GM19438 (cell line): ENCODE results near the gene CHMP6.

Experiments
- ATAC-seq: cut with Tn5 transposase; IDR thresholded peaks from one replicate; pipeline ENCODE4 v1.9.1; 2021; ENCODE audit warnings: low read depth; ENCODE audit not compliant: unreplicated experiment

Gene CHMP6

DNA sequence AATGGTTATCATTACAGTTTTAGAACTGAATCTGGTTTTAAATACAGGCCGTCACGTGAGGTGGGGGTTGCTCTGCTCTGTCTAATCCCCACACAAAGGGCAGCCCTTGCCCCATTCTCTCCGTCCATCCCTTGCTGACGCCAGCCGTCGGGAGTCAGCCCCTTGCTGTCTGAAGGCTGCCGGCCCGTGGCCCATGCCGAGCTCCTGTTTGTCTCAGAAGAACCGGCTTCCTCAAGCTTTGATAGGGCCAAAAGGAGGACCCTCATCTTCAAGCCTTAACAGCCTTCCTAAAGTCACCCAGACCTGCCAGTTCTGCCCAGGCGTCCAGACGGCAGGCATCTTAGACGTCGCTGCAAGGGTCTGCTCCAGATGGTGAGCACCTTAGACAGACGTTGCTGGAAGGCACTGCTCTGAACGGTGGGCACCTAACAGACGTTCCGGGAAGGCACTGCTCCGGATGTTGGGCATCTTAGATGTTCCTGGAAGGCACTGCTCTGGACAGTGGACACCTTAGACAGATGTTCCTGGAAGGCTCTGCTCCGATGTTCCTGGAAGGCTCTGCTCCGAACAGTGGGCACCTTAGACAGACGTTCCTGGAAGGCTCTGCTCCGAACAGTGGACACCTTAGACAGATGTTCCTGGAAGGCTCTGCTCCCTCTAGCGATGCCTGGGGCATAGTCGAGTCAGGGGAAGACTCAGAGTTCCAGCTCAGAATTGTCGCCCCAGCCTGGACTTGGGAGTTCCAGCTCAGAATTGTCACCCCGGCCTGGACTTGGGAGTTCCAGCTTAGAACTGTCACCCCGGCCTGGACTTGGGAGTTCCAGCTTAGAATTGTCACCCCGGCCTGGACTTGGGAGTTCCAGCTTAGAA is 35.1 kb upstream of the CHMP6 start:
- ATAC-seq, result no peak

DNA sequence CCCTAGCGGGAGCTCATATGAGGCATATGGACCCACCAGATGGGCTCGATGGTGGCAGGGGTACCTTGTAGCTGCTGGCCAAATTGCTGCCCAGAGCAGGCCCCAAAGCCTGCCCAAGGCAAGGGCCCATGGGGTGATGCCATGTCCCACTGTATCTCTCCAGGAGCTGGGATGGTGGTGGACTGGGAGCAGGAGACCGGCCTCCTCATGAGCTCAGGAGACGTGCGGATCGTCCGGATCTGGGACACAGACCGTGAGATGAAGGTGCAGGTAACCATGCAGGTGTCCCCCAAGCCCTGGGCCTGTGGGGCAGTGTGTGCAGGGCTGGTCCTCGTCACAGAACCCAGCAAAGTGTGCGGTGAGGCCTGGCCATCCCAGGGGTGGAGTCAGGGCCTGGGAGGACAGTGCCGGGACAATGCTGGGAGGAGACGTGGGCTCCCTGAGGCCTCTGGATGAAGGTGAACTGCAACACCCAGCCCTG is 34.1 kb upstream of the CHMP6 start:
- ATAC-seq, result no peak

DNA sequence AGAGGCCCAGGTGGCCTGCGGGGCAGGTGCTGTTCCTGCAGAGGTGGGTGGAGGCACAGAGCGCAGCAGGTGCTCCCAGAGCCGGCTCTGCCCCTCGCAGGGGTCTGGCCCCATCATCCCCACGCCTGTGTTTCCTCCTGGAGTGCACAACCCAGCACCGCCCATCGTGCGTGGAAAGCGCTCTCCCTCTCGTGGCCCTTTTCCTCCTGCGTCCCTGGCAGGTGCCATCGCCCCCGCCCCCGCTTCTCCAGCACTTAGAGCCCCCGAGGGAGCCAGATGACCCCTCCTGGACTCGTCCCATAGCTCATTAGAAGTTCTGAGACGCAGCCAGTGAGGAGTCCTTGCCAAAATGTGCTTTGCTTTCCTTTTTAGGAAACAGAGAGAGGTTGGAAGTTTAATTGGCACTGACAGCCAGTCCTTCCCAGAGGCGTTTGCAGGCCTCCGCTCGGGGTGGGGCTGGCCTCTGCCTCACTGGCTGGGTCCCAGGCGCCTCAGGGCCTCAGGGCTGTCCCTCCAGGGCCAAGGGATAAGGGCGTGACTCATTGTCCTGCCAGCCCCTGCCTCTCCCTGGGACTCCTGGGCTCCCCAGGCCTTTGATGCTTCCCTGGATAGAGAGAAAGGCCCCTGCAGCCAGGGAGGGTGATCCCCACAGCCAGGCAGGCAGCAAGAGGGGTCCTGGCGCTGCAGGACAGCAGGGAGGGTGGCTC is 32.2 kb upstream of the CHMP6 start:
- ATAC-seq, result no peak

DNA sequence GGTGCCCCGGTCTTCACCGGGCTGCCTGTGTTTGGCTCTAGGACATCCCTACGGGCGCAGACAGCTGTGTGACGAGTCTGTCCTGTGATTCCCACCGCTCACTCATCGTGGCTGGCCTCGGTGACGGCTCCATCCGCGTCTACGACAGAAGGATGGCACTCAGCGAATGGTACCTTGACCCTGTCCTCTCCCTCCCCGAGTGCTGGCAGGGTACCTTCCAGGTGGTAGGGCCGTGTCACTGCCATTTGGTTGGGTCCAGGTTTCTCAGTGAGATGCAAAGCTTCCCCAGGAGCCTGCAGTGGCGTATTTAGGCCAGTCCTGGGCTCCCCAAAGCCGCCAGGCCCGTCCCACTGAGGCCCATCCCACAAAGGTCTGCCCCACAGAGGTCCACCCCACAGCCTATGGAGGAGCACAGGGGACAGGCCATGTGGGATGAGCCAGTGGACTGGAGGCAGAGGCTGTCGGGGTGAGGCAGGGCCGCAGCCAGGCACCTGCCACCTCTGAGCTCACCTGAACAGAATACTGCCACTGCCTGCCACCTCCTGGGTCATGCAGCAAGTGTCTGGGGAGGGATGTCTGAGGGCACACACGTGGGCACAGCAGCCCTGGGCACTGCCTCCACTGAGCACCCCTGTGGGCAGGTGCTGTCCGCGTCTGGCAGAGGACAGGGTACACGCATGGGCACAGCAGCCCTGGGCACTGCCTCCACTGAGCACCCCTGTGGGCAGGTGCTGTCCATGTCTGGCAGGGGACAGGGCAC is 31.4 kb upstream of the CHMP6 start:
- no peak for ATAC-seq

DNA sequence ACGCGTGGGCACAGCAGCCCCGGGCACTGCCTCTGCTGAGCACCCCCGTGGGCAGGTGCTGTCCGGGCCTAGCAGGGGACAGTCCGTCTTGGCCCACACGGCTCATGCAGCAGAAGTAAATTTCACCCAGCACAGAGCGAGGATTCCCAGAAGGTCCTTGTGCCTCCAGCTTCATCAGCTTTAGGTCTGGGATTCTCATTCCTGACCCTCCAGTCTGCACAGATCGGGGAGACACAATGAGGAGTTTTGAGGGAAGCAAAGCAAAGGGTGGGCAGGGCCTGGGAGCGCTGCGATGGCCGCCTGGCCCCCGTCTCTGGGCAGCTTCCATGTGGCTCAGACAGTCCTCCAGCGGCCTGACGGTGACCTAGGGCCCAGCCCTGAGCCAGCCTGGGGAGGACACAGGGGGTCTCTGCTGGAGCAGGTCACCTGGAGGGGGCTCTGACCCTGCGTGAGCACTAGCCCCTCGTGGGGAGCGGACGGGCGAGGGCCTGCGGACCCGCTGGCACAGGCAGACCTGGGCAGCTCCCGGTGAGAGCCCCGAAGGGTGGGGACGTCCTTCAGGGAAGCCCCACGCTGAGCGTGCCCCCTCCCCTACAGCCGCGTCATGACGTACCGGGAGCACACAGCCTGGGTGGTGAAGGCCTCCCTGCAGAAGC is 30.7 kb upstream of the CHMP6 start:
- ATAC-seq, result no peak

DNA sequence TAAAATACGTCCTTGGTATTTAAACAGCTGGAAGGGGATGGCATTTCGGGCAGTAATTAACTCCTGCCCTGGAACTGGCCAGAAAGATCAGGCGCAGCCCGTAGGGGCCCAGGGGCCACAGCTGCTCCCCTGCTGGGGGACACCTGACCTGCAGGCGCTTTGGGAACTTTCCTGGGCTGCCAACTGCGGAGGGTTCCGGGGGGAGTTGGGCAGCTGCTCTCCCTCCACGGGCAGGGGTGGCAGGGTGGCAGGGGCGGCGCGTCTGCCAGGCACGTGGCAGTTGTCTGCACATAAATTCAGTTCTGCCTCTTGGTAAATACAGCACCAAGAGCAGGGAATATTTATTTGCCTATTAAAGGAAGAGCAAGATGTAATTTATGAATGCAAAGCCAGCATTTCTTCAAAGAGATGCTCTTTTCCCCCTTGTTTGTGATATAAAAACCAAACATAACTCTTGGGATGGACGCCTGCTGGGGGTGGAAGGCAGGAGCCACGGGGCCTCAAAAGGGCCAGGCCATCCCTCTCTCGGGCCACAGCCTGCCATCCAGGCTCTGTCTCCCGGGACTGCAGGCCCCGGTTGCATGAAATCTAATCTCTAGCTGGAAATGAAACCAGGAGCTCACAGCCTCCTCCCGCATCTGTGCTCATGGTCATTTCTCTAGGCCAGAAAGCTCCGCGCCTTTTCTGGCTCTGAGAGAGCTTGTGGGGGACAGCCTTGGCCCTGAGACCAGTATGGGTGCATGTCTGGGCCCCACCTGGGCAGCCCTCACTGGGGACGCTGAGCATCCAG is 29.9 kb upstream of the CHMP6 start:
- ATAC-seq, result no peak

DNA sequence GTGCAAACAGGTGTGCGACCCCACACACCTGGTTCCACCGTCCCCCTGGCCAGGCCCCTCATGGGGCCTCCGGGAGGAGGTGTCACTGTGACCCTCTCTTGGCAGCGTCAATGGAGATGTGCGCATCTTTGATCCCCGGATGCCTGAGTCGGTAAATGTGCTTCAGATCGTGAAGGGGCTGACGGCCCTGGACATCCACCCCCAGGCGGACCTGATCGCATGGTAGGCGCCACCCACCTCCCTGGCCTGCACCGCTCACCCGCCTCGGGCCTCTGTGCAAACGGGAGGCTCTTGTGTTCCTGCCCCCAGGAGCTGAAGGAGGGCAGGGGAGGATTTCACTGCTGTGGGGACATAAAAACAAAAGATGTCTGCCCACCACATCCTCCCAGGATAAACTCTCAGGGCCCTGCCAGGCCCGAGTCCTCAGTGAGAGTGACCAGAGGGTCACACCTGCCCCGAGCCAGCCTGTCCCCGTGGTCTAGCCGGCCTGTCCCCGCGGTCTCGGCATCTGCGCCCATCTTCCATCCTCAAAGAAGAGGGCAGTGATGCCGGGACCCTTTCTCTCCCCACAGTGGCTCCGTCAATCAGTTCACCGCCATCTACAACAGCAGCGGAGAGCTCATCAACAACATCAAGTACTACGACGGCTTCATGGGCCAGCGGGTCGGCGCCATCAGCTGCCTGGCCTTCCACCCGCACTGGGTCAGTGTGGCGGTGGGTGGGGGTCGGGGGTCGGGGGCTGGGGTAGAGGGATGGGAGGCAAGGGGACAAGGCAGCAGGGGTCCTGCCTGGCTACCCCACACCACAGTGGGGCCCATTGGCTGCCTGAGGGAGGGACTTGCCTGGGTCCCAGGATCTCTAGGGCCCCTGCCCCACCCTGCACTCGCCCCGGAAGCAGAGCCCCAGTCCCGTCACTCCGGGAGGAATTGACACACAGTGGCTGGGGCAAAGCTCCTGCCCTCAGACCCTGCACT is 29.0 kb upstream of the CHMP6 start:
- ATAC-seq, result no peak

DNA sequence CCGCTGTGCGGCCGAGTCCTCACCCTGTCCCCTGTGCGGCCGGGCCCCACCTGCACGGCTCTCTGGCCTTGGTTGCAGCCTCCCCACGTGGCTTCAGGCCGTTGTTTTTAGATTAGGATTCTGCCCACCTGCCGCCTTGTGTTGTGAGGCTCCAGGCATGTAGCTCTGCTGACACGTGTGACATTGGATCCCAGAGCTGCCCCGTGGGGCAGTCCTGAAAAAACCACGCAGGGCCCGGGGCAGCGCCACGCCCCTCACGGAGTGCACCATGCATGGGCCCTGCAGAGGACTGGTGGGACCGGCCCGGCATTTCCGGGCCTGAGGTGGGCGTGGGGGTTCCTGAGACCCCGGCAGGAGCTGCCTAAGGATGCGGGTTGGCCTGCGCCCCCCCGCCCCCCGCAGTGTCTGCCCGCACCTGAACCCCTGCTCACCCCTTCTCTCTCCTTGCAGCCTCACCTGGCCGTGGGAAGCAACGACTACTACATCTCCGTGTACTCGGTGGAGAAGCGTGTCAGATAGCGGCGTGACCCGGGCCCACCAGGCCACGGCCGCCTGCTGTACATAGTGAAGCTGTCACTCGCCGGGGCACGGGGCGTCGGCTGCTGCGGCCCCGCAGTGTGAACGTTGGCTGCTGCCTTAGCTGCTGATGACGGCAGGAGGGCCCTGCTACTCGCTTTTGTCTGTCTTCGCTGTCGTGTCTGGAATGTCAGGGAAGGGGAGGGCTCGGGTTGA is 27.7 kb upstream of the CHMP6 start:
- ATAC-seq, result no peak

DNA sequence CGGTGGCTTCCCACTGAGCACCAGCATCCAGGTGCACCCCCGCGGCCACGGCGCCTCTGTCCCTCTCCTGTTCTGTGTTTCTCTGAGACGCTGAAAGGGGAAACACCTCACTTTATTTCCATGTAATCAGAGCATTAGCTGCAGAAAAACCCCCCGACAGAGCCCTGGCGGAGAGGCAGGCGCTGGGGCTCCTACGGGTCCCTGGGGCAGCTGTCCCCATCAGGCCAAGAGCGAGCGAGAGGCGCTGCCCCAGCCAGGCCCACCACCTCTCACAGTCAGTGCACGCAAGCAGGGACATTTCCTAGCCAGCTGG is 27.1 kb upstream of the CHMP6 start:
- no peak for ATAC-seq

DNA sequence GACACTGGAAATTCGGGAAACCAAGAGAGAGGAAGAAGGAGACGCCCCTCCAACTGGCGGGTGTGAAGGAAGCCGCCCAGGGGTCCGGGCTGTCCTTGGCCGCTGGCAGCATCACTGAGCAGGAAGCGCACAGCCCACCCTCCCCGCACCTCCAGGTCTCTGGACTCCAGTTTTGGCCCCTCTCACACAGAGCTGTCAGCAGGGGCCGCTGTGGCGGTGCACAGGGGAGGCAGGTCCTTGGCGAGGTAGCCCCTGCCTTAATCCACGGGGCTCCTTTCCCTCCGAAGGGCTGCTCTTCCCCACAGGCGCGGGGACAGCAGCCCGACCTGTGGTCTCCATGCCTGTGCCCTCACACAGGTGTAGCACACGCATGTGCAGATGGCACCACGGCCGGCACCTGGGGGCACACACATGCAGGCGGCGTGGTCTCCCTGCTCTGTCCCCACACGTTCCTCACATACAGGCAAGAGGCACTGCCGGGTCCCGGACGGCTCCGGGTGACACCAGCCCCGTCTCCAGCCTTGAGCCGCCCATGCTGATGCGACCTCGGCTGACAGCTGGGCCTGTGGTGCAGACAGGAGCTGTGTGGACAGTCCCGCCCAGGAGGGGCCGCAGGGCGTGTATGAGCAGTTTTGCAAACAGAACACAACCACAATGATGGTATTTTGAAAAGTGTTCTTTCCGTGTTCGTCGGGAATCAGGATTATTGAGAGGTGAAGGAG is 26.6 kb upstream of the CHMP6 start:
- ATAC-seq, result no peak

DNA sequence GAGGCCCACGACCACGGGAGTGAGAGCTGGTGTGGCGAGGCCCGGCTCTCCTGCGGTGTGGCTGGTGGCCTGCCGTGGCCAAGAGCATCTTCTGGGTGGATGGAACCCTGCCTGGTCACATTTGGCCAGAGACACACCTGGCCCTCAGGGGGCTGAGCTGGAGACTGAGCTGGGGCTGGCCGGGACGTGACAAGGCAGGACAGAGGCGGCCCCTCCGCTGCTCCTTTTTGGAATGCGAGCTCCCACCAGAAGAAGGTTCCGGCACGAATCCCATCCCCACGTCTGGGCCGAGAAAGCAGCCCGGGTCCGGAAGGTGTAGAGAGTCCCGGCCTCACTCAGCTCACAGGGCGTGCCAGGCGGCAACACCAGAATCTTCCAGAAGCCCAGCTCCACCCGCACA is 26.0 kb upstream of the CHMP6 start:
- no peak for ATAC-seq

DNA sequence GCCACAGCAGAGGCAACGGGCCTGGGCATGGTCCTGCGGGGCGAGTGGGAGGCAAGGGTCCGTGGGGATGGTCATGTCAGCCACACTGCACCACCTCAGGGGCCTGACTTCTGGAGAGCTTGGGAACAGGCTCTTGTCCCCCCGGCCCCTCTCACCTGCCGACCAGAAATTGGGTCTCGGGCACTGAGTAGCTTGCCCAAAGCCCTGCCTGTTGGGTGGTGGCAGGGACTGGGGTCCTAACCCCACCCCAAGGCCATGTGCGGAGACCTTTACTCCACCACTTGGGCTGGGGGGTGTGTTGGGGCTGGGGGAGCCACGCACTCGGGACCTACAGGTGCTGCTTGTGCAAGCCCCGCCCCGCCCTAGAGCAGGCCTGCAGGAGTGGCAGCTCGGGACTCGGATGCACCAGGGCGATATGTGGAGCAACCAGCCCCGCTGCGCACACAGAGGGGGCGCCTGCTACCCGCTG is 24.2 kb upstream of the CHMP6 start:
- no peak for ATAC-seq

DNA sequence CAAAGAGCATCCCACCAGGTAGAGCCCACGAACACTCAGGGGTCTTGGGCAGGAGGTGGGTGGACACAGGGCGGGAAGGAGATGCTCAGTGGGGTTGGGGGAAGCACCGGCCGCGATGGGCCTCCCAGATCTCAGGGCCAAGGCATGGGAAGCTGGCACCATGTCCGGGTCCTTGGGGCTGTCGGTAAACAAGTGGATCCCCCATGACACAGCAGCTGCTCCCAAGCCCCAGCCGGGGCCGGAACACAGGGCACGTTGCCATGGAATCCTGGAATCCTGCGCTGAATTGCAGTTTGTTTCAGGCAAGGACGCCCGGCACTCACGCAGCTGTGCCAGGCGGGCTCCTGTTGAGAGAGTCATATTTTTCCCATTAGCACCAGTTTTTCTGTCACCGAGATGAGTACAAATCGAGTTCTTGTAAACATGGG is 23.0 kb upstream of the CHMP6 start:
- ATAC-seq, result no peak

DNA sequence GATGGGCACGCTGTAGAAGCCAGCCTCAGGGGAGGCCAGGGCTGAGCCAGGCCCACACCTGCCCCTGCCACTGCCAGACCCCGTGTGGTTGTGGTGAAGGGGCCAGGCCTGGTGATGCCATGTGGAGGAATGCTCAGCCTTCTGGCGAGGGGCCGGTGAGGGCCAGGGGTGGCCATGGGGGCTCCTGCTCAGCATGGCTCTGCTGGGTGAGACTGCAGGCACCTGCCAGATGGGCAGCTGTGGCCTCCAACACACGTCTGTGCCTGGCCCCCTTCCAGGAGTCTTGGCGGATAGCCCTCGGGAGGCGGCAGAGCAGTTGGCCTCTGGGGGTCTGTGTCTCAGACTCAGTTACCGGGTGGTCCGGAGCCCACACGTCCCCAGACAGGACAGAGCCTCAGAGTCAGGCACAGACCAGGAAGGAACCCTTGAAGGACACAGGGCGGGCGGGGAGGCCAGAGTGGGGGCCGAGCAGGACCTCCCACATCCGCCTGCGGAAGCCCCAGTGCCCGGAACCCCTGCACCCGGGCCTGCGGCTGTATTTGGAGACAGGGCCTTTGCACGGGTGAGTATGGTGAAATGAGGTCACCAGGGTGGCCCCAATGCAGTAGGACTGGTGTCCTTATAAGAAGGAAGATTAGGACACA is 22.5 kb upstream of the CHMP6 start:
- ATAC-seq, result no peak

DNA sequence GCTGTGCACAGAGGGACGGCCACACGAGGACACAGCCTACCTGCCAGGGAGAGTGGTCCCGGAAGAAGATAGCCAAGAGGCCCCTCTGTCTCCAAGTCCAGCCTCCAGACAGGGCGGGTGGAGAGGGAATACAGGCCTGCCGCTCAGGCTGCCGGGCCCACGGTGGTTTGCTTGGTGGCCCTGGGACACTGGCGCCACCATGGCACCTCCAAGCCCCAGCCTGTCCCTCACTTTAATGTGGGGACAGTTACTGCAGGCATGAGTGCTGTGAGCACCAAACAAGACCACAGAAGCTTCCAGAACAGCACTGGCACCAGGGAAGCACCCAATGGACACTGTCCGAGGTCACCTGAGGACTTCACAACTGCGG is 22.0 kb upstream of the CHMP6 start:
- no peak for ATAC-seq

DNA sequence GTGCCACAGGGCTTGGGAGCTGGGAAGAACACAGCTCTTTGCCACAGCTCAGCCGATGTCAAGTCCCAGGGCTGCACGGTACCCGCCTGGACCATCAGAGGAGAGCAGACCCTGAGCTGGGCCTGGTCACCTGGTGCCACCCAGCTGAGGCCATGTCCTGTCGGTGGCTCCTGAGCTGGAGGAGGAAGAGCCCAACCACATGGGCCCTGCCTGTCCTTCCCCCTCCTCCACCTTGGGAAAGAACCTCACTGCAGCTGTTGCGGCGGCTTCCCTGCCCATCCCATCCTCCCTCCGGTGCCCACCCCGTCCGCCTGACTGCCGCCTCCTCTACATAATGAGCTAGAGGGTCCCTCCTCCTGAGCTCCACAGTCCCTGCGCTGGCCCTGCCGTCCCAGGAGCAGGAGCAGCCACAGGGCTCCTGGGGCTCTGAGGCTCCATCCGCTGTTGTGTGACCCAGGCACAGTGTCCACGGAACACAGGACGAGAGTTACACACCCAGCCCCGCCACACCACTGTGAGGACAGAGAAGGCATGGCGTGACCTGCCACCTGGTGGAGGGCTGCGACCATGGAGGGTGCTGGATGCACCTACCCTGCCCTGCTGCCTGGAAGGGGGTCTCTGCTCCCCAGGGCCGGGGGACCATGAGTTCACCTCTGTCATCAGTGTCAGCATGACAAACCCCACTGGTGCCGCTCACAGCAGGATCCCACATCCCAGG is 21.4 kb upstream of the CHMP6 start:
- ATAC-seq, result no peak
